ENCODE measurements around the gene FAM184B. TPM values are rescaled to one million over a fixed set of nuclear protein-coding genes. Genes with fewer than 3 reads are reported as not detected.

Gene FAM184B
- total RNA-seq, 4 donors from 2014 or later = not detected

DNA sequence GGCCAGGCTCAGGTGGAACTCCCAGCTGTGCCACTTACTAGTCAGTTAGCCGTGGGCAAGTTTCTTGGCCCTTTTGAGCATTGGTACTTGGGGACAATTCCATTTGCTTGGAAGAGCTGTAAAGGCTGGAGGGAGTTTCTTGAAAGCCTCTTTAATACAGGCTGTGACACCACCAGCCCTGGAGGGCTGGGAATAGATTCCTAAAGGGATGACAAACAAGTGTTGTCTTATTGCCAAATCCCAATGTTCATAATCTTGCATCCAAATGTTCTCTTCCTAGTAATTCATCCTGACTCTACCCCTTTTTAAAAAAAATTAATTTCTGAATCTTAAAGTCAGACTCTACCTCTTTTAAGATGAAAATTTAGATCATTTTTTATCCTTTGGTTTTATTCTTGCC lies 181.6 kb downstream of the FAM184B start:
- DNase-seq (ENCODE audit: low spot score in 2 of 2) = no peak
- Histone ChIP-seq H3K27me3 (no peaks in the 10 kb centered on the region), H3K4me3 (no peak overlapping the region), H3K36me3 (peaks cover 0 to 97% (median 11%) of the 10 kb centered on the region in 3 donors), H3K27ac (no peak overlapping the region), H3K4me1 (no peaks in the 10 kb centered on the region), H3K9me3 (no peaks in the 10 kb centered on the region)
- 88 to 96% methylated on average over 1 of the region's 1 CpG for WGBS, 2 donors
- TF ChIP-seq POLR2A (IDR thresholded peaks at IDR 0.05) (no peak), EP300 (IDR thresholded peaks at IDR 0.05) (no peak)
- TF ChIP-seq, protein P1, sequence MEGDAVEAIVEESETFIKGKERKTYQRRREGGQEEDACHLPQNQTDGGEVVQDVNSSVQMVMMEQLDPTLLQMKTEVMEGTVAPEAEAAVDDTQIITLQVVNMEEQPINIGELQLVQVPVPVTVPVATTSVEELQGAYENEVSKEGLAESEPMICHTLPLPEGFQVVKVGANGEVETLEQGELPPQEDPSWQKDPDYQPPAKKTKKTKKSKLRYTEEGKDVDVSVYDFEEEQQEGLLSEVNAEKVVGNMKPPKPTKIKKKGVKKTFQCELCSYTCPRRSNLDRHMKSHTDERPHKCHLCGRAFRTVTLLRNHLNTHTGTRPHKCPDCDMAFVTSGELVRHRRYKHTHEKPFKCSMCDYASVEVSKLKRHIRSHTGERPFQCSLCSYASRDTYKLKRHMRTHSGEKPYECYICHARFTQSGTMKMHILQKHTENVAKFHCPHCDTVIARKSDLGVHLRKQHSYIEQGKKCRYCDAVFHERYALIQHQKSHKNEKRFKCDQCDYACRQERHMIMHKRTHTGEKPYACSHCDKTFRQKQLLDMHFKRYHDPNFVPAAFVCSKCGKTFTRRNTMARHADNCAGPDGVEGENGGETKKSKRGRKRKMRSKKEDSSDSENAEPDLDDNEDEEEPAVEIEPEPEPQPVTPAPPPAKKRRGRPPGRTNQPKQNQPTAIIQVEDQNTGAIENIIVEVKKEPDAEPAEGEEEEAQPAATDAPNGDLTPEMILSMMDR (IDR thresholded peaks at IDR 0.05) = no peak

DNA sequence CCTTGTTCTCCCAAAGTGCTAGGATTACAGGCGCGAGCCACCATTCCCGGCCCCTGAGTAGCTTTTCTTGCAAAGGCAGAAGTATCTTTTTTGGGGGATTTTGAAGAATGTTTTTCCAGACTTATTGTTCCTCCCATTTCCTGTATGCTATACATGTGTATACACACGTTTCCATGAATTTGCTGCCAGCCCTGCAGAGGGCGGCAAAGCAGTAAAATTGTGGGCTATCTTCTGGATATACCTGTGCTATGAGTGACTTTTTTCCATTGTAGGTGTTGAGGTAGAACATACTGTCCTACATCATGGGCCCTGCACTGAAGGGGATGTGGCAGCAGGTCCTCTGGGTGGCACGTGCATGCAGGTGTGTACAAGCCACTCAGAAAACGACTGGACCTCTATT lies 183.9 kb downstream of the FAM184B start:
- TF ChIP-seq POLR2A (IDR thresholded peaks at IDR 0.05) (no peak), EP300 (IDR thresholded peaks at IDR 0.05) (no peak)
- TF ChIP-seq, protein P1 (IDR thresholded peaks at IDR 0.05) = no peak
- no peaks in the 10 kb centered on the region for H3K9me3 ChIP-seq
- H3K27ac ChIP-seq = no peak overlapping the region
- no peak overlapping the region for H3K4me3 ChIP-seq
- DNase-seq (ENCODE audit: low spot score in 2 of 2) = no peak
- 74 to 78% methylated on average over 7 of the region's 7 CpGs for WGBS, 2 donors
- no peaks in the 10 kb centered on the region for H3K4me1 ChIP-seq
- peaks cover 0 to 97% (median 16%) of the 10 kb centered on the region in 3 donors for H3K36me3 ChIP-seq
- no peaks in the 10 kb centered on the region for H3K27me3 ChIP-seq

DNA sequence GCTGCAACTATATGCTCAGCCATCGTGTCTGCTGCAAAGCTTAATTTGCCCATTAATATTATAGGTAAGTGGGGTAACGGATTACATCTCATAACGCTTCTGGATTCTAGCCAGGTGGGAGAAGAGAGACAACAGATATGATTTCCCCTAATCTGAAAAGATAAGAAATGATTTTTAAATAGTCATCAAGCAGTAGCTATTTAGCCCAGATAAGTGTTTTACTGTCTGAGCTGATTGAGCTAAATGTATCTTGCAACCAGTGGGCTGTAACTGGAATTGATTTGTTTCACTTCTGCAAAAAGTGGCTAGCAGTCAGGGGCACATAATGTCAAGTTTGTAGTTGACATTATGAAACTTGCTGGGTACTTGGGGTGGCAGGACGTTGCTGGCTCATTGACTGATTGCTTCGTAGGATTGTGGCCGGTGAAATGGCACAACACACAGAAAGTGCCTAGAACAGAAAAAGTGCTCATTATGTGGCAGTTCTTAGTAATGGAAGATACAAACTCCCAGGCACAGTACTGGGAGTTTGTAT lies 185.9 kb downstream of the FAM184B start:
- peak in 1 of 2 donors; percentile 45 for TF ChIP-seq EP300 (IDR thresholded peaks at IDR 0.05)
- TF ChIP-seq, protein P1 (IDR thresholded peaks at IDR 0.05) = no peak
- Histone ChIP-seq H3K4me1 (no peaks in the 10 kb centered on the region), H3K27ac (no peak overlapping the region), H3K36me3 (peaks cover 0 to 98% (median 10%) of the 10 kb centered on the region in 3 donors), H3K4me3 (no peak overlapping the region), H3K27me3 (no peaks in the 10 kb centered on the region), H3K9me3 (no peaks in the 10 kb centered on the region)
- WGBS, 2 donors = 83 to 84% methylated on average over 6 of the region's 6 CpGs
- DNase-seq (ENCODE audit: low spot score in 2 of 2) = no peak

DNA sequence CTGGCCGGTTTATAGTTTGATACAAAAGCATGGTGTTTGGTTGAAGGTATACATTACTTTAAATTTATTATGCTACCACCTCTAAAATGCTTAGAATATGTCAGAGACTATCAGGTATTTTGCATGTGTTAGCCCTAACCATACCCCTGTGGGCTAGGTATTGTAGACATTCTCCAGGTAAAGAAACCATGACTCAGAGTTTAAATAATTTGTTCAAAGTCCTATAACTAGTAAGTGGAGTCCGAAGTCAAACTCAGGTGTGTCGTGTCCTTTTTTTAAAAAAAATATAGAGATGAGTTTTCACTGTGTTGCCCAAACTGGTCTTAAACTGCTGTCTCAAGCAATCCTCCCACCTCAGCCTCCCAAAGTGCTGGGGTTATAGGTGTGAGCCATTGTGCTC lies 192.1 kb downstream of the FAM184B start:
- TF ChIP-seq POLR2A (IDR thresholded peaks at IDR 0.05) = no peak
- TF ChIP-seq, protein P1 (IDR thresholded peaks at IDR 0.05) = no peak
- no peak for TF ChIP-seq EP300 (IDR thresholded peaks at IDR 0.05)
- no peaks in the 10 kb centered on the region for H3K27me3 ChIP-seq
- no peak overlapping the region for H3K4me3 ChIP-seq
- H3K36me3 ChIP-seq = peaks cover 0 to 96% (median 0%) of the 10 kb centered on the region in 3 donors
- H3K27ac ChIP-seq = no peak overlapping the region
- WGBS, 2 donors = 95 to 98% methylated on average over 3 of the region's 3 CpGs
- no peaks in the 10 kb centered on the region for H3K9me3 ChIP-seq
- DNase-seq (ENCODE audit: low spot score in 2 of 2) = no peak
- H3K4me1 ChIP-seq = peaks cover 0 to 3% (median 0%) of the 10 kb centered on the region in 4 donors

DNA sequence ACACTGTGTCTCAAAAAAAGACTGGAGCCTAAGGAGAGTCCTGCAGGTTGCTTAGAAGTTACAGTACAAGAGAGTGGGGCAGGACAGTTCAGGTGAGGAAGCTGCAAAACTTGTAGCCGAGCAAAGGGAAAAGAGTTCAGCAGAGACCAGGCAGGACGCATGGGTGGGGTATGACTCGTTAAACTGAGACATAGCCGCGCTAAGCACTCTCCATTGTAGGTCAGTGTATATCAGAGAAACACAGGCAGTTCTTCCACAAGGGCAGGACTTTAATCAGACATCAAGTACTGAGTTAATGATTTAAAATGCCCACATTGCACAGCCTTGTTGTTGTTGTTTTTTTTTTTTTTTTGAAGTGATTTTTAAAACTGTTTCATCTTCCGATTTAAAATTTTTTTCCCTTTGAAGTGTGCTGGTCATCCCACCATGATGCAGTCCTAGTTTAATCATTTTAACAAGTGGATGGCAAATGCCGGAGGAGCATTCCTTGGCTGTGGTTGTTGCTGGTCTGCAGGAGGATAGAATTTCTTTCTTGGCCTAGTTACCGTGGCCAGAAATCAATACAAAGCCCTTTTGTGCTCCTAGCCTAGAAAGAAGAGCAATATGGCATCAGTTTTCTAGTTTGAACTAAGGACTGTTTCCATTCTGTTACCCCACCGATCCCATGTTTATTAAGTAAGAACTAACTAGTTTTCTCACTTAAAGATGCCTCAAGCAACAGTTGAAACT lies 194.2 kb downstream of the FAM184B start:
- Histone ChIP-seq H3K4me3 (no peak overlapping the region), H3K27ac (peak overlapping the region in 1 of 4 donors; percentile 8), H3K36me3 (peaks cover 0 to 98% (median 8%) of the 10 kb centered on the region in 3 donors), H3K27me3 (no peaks in the 10 kb centered on the region), H3K9me3 (no peaks in the 10 kb centered on the region), H3K4me1 (peaks cover 0 to 3% (median 0%) of the 10 kb centered on the region in 4 donors)
- TF ChIP-seq POLR2A (IDR thresholded peaks at IDR 0.05) (no peak), EP300 (IDR thresholded peaks at IDR 0.05) (no peak)
- TF ChIP-seq, protein P1 (IDR thresholded peaks at IDR 0.05) = no peak
- no peak for DNase-seq (ENCODE audit: low spot score in 2 of 2)
- WGBS, 2 donors = 72 to 75% methylated on average over 9 of the region's 9 CpGs
